Spleen (tissue), 11 donors: ENCODE results near the gene IL18R1. TPM values are rescaled to one million over a fixed set of nuclear protein-coding genes. Genes with fewer than 3 reads are reported as not detected.

Experiments
- DNase-seq: peaks from one replicate; pipeline ENCODE4 v3.0.0-alpha.2; 2020
- H3K27ac ChIP-seq, 8 donors: fragments of 200-600 bp; sonication (generic) in 7 of 8; 1 replicate in 4 of 8; 2 replicates in 4 of 8; pipeline versions ENCODE4 v1.5.0 to v1.8.0; 2016 to 2021; ENCODE audit warnings: inconsistent platforms in 4 of 8, mild to moderate bottlenecking in 4 of 8, moderate library complexity in 1 of 8
- H3K27me3 ChIP-seq, 7 donors: fragments of 200-600 bp; sonication (generic) in 6 of 7; replicated peaks in 1 of 7; 1 replicate in 4 of 7; 2 replicates in 3 of 7; pipeline versions ENCODE4 v1.5.0 to v1.8.0; 2016 to 2021; ENCODE audit warnings: inconsistent platforms in 3 of 7, mild to moderate bottlenecking in 1 of 7
- H3K36me3 ChIP-seq, 6 donors: fragments of 200-600 bp; sonication (generic) in 5 of 6; 1 replicate in 4 of 6; 2 replicates in 2 of 6; pipeline versions ENCODE4 v1.5.0 to v1.8.0; 2016 to 2021; ENCODE audit warnings: inconsistent platforms in 2 of 6
- H3K4me1 ChIP-seq, 6 donors: fragments of 200-600 bp; sonication (generic) in 5 of 6; 1 replicate in 3 of 6; 2 replicates in 3 of 6; pipeline versions ENCODE4 v1.5.0 to v1.8.0; 2016 to 2021; ENCODE audit warnings: inconsistent platforms in 3 of 6
- H3K4me3 ChIP-seq, 8 donors: fragments of 200-600 bp; sonication (generic) in 7 of 8; 1 replicate in 4 of 8; 2 replicates in 4 of 8; pipeline versions ENCODE4 v1.5.0 to v1.8.0; 2016 to 2021; ENCODE audit warnings: inconsistent platforms in 4 of 8, mild to moderate bottlenecking in 4 of 8, moderate library complexity in 2 of 8
- H3K9me3 ChIP-seq, 8 donors: fragments of 200-600 bp; sonication (generic) in 7 of 8; 1 replicate in 4 of 8; 2 replicates in 4 of 8; pipeline versions ENCODE4 v1.5.0 to v1.8.0; 2016 to 2021; ENCODE audit warnings: inconsistent platforms in 4 of 8
- POLR2A ChIP-seq, 3 donors: fragments of 450-650 bp; IDR thresholded peaks; one replicate each; pipeline ENCODE4 v1.5.1; 2017; ENCODE audit warnings: antibody characterized with exemption in 3 of 3, mild to moderate bottlenecking in 1 of 3
- POLR2AphosphoS5 ChIP-seq, 3 donors: sonication (generic); formaldehyde crosslinking; IDR thresholded peaks; one replicate each; pipeline ENCODE4 v1.5.1; 2017; ENCODE audit warnings: antibody characterized with exemption in 3 of 3
- WGBS, 5 donors: extraction: QIAGEN DNeasy Blood & Tissue Kit in 3 of 5; methylation state at CpG; one replicate each; pipeline versions ENCODE4 v1.1.5 to v1.1.7; 2013 to 2018; 5-methylcytosine and 5-hydroxymethylcytosine counted together
- intact Hi-C: fragments of 100-400 bp; cut with DNase I; formaldehyde crosslinking; loops from one replicate; pipeline ENCODE4 v1.15.0; 2023; ENCODE audit warnings: low total_unique reads
- polyA plus RNA-seq, 3 donors: library from polyadenylated mRNA; stranded (reverse); fragments of 200-250 nt; gene quantifications; one replicate each; pipeline ENCODE4 v1.2.1, GENCODE V29; 2013
- total RNA-seq, 7 donors: library from RNA; depleted of rRNA in 3 of 7; stranded (reverse); fragments of >200 nt in 3 of 7; fragmentation: NEBNext Ultra II Directional in 4 of 7; extraction: Animal tissue kit (Norgen Biotek cat#: 25700) in 4 of 7; gene quantifications; one replicate each; pipeline versions ENCODE4 v1.1.0 to v1.2.1, GENCODE V29; 2016 to 2021
- TF ChIP-seq, protein P1 (sequence below), 11 experiments: fragments of 200-600 bp in 7 of 11; fragments of 450-650 bp in 4 of 11; sonication (generic) in 4 of 11; IDR thresholded peaks in 8 of 11; conservative IDR thresholded peaks in 3 of 11; 1 replicate in 7 of 11; 2 replicates in 4 of 11; pipeline versions ENCODE4 v1.4.0 to v1.8.0; 2016 to 2021; ENCODE audit warnings: antibody characterized with exemption in 11 of 11, inconsistent platforms in 4 of 11, mild to moderate bottlenecking in 1 of 11
- donor health status: healthy with polysubstance abuse.
- donor health status: DM: no; HTN: no; CAD: no; lungs with moderate emphysema.
- donor health status: DM: no; HTN: no; CAD: no.
- donor health status: Bipolar disorder and iron deficiency.
- donor health status: healthy.
- donor health status: DM: no; HTN: no; CAD: no.
- donor health status: DM: yes; HTN: yes; CAD: no.

Gene IL18R1
- total and polyA plus RNA-seq, 10 donors: 2.2 to 97.6 (median 21.5) TPM

DNA sequence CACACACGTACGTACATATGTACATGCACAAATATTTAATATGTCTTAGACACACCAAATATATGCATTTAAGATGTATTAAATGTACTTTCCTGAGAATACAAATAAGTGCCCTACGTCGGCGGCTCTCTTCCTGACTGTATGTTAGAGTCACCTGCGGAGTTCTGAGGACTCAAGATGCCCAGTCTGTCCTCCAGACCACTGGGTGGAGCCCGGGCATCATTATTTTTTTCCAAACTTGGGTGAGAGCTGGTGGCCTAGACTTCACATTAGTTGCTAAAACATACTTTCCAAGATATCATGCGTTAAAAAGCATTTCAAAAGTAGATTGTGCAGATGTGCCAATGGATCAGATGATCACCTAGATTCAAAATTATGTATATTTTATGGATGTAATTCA, 2.9 kb downstream of the IL18R1 start:
- Histone ChIP-seq H3K4me1 (peaks cover 3 to 57% (median 33%) of the 10 kb centered on the region in 6 donors), H3K4me3 (peak overlapping the region in 3 of 8 donors; percentile 65 to 97 (median 76)), H3K36me3 (peaks cover 0 to 20% (median 2%) of the 10 kb centered on the region in 6 donors), H3K27me3 (peaks cover 0 to 5% (median 0%) of the 10 kb centered on the region in 7 donors), H3K27ac (peak overlapping the region in 4 of 8 donors; percentile 26 to 96 (median 95)), H3K9me3 (no peaks in the 10 kb centered on the region)
- DNase-seq: no peak
- WGBS, 5 donors: 88 to 93% (median 92%) methylated on average over 8 of the region's 8 CpGs
- TF ChIP-seq POLR2A (IDR thresholded peaks at IDR 0.05) (no peak), POLR2AphosphoS5 (IDR thresholded peaks at IDR 0.05) (no peak)
- TF ChIP-seq, protein P1, sequence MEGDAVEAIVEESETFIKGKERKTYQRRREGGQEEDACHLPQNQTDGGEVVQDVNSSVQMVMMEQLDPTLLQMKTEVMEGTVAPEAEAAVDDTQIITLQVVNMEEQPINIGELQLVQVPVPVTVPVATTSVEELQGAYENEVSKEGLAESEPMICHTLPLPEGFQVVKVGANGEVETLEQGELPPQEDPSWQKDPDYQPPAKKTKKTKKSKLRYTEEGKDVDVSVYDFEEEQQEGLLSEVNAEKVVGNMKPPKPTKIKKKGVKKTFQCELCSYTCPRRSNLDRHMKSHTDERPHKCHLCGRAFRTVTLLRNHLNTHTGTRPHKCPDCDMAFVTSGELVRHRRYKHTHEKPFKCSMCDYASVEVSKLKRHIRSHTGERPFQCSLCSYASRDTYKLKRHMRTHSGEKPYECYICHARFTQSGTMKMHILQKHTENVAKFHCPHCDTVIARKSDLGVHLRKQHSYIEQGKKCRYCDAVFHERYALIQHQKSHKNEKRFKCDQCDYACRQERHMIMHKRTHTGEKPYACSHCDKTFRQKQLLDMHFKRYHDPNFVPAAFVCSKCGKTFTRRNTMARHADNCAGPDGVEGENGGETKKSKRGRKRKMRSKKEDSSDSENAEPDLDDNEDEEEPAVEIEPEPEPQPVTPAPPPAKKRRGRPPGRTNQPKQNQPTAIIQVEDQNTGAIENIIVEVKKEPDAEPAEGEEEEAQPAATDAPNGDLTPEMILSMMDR (IDR thresholded peaks at IDR 0.05 in 8 of 11, conservative IDR thresholded peaks at IDR 0.05 in 3 of 11): no peak
- intact Hi-C loops: loop anchor here (10.0 kb wide), 1 partner anchor 104 kb away; no protein-coding TSS in a partner anchor

DNA sequence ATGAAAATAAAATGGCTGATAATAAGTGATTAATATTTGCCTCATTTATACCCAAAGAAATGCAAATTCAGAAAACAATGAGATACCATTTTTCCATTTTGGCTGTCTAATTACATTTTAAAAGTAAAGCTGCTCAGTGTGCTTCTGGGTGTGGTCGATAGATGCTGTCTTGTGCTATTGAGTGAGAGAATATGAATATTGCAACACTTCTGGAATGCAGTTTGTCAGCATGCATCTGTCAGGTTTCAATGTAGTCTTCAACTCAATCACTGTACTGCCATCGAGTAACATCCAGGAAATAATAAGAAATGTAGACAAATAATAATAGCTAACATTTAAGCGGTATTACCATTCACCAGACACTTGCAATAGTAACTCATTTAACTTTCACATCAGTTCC, 3.9 kb downstream of the IL18R1 start:
- Histone ChIP-seq H3K9me3 (peaks cover 0 to under 1% (median 0%) of the 10 kb centered on the region in 8 donors), H3K4me1 (peaks cover 3 to 57% (median 33%) of the 10 kb centered on the region in 6 donors), H3K4me3 (peak overlapping the region in 1 of 8 donors; percentile 2), H3K27ac (peak overlapping the region in 2 of 8 donors; percentile 95 to 96), H3K36me3 (peaks cover 0 to 30% (median 5%) of the 10 kb centered on the region in 6 donors), H3K27me3 (no peaks in the 10 kb centered on the region)
- TF ChIP-seq, protein P1 (IDR thresholded peaks at IDR 0.05 in 8 of 11, conservative IDR thresholded peaks at IDR 0.05 in 3 of 11): no peak
- TF ChIP-seq POLR2AphosphoS5 (IDR thresholded peaks at IDR 0.05): no peak
- TF ChIP-seq POLR2A (IDR thresholded peaks at IDR 0.05): no peak
- intact Hi-C loops: loop anchor here (10.0 kb wide), 1 partner anchor 105 kb away; no protein-coding TSS in a partner anchor
- DNase-seq: no peak
- WGBS, 5 donors: 85 to 90% (median 88%) methylated on average over 3 of the region's 3 CpGs

DNA sequence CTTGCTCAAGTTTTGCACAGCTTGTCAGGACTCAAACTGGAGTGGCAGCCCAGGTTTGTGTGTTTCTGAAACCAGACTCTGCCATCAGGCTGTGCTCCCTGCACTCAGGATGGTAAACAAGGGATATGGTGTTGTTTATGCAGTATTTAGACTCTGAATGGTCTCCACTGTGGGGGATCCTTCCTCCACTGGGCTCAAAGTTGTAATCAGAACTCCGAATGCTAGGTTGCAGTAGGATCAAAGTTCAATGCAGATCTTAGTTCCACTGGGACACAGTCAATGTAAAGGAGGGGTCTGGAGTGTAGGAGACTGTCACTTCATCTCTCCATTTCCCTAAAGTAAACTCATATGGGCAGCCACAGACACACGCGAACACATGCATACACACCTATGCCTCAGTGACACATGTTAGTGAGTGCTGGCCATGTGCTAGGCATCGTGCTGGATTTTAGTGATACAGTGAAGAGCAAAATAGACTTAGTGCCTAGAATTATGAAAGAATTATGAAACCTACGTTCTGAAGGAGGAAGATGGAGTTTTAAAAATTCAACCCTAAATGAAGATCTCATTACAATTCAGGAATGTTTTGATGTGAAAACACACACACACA, 6.1 kb downstream of the IL18R1 start:
- 76 to 88% (median 87%) methylated on average over 4 to 5 of the region's 5 CpGs for WGBS, 5 donors
- Histone ChIP-seq H3K4me1 (peaks cover 3 to 41% (median 22%) of the 10 kb centered on the region in 6 donors), H3K36me3 (peaks cover 0 to 52% (median 11%) of the 10 kb centered on the region in 6 donors), H3K27me3 (no peaks in the 10 kb centered on the region), H3K27ac (peak overlapping the region in 2 of 8 donors; percentile 19 to 47), H3K4me3 (no peak overlapping the region), H3K9me3 (peaks cover 0 to 22% (median 16%) of the 10 kb centered on the region in 8 donors)
- DNase-seq: no peak
- intact Hi-C loops: no loop called here
- TF ChIP-seq POLR2AphosphoS5 (IDR thresholded peaks at IDR 0.05): no peak
- TF ChIP-seq POLR2A (IDR thresholded peaks at IDR 0.05): no peak
- TF ChIP-seq, protein P1 (IDR thresholded peaks at IDR 0.05 in 8 of 11, conservative IDR thresholded peaks at IDR 0.05 in 3 of 11): no peak

DNA sequence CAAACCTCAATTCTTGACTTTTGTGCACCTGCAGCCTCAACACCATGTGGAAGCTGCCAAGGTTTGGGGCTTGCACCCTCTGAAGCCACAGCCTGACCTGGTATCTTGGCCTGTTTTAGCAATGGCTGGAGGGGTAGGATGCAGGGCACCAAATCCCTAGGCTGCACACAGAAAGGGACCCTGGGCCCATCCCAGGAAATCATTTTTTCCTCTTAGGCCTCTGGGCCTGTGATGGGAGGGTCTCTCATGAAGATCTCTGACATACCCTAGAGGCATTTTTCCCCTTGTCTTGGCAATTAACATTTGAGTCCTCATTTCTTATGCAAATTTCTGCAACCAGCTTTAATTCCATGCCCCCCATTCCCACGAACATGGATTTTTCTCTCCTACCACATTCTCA, 10.2 kb downstream of the IL18R1 start:
- Histone ChIP-seq H3K4me1 (peaks cover 0 to 41% (median 2%) of the 10 kb centered on the region in 6 donors), H3K27me3 (no peaks in the 10 kb centered on the region), H3K27ac (peak overlapping the region in 3 of 8 donors; percentile 79 to 89 (median 81)), H3K4me3 (no peak overlapping the region), H3K36me3 (peaks cover 0 to 89% (median 11%) of the 10 kb centered on the region in 6 donors), H3K9me3 (peaks cover 0 to 27% (median 19%) of the 10 kb centered on the region in 8 donors)
- no peak for DNase-seq
- intact Hi-C loops: no loop called here
- TF ChIP-seq POLR2A (IDR thresholded peaks at IDR 0.05) (no peak), POLR2AphosphoS5 (IDR thresholded peaks at IDR 0.05) (no peak)
- TF ChIP-seq, protein P1 (IDR thresholded peaks at IDR 0.05 in 8 of 11, conservative IDR thresholded peaks at IDR 0.05 in 3 of 11): no peak
- WGBS, 5 donors: 88 to 100% (median 95%) methylated on average over 1 of the region's 1 CpG
